NCI-H1105 treated with DMSO at 0.1 percent for 48 hours (cell line): ENCODE data around the gene COA8.
"Not testable (repeated sequence)": the region's sequence is repeated elsewhere in the genome, so short reads cannot be mapped to it uniquely, and the experiment has no call there.

Source experiments
- DNase-seq: peaks from one replicate; lab custom pipeline; 2025; lab: John Stamatoyannopoulos, UW

COA8 gene

GRCh38 chr14:103576371-103577024 lies 13.7 kb downstream of the COA8 start:
- peak; percentile 62 for DNase-seq

GRCh38 chr14:103578401-103579075 lies 15.8 kb downstream of the COA8 start:
- DNase-seq: no peak

GRCh38 chr14:103581206-103581605 lies 18.4 kb downstream of the COA8 start:
- no peak for DNase-seq

GRCh38 chr14:103581954-103582703 lies 19.4 kb downstream of the COA8 start:
- no peak for DNase-seq

- DNase-seq: no peak
Observed at GRCh38 chr14:103584326-103584915, 21.7 kb downstream of the COA8 start.

- no peak for DNase-seq
Observed at GRCh38 chr14:103593577-103593976, 30.8 kb downstream of the COA8 start.

- no peak for DNase-seq
Observed at GRCh38 chr14:103594265-103594664, 31.5 kb downstream of the COA8 start.

GRCh38 chr14:103597623-103598377 lies 35.0 kb downstream of the COA8 start:
- DNase-seq: no peak

GRCh38 chr14:103600503-103600902 lies 37.7 kb downstream of the COA8 start:
- DNase-seq: no peak

- no peak for DNase-seq
Observed at GRCh38 chr14:103604620-103605019, 41.9 kb downstream of the COA8 start.

- DNase-seq: peak; percentile 64
Observed at GRCh38 chr14:103606963-103607668, 44.4 kb downstream of the COA8 start.

GRCh38 chr14:103607822-103608221 lies 45.1 kb downstream of the COA8 start:
- no peak for DNase-seq

- not testable (repeated sequence) for DNase-seq
Observed at GRCh38 chr14:103609081-103609480, 46.3 kb downstream of the COA8 start.

GRCh38 chr14:103611215-103611614 lies 48.5 kb downstream of the COA8 start:
- DNase-seq: no peak

GRCh38 chr14:103613517-103613916 lies 50.8 kb downstream of the COA8 start:
- no peak for DNase-seq

GRCh38 chr14:103616635-103617300 lies 54.0 kb downstream of the COA8 start:
- DNase-seq: no peak

- DNase-seq: no peak
Observed at GRCh38 chr14:103619057-103619456, 56.3 kb downstream of the COA8 start.

- DNase-seq: no peak
Observed at GRCh38 chr14:103621860-103622259, 59.1 kb downstream of the COA8 start.

GRCh38 chr14:103623308-103623707 lies 60.5 kb downstream of the COA8 start:
- DNase-seq: no peak

- no peak for DNase-seq
Observed at GRCh38 chr14:103623883-103624482, 61.2 kb downstream of the COA8 start.
